GM19035 (cell line): ENCODE results near the gene ARHGAP18.
A peak's percentile ranks its signal among the peaks of the same experiment; 100 is the strongest.

ENCODE experiments used
- ATAC-seq: cut with Tn5 transposase; IDR thresholded peaks from one replicate; pipeline ENCODE4 v1.9.1; 2021; ENCODE audit not compliant: unreplicated experiment

The ARHGAP18 gene

GRCh38 chr6:129709769-129710449, at the start of gene ARHGAP18:
ARHGAP18 (minus strand) TSS chr6:129710177; CDS start chr6:129710136, 41 bp downstream.
- ATAC-seq: peak; percentile 98

GRCh38 chr6:129755787-129756186, 45.8 kb upstream of the ARHGAP18 start:
- ATAC-seq: no peak

- no peak for ATAC-seq
Measured at GRCh38 chr6:129754750-129755149, 44.8 kb upstream of the ARHGAP18 start.

- no peak for ATAC-seq
Measured at GRCh38 chr6:129753422-129753821, 43.4 kb upstream of the ARHGAP18 start.

- ATAC-seq: no peak
Measured at GRCh38 chr6:129751384-129751783, 41.4 kb upstream of the ARHGAP18 start.

GRCh38 chr6:129750360-129750759, 40.4 kb upstream of the ARHGAP18 start:
- no peak for ATAC-seq

- ATAC-seq: peak; percentile 33
Measured at GRCh38 chr6:129749749-129750120, 39.8 kb upstream of the ARHGAP18 start.

GRCh38 chr6:129748901-129749748, 39.1 kb upstream of the ARHGAP18 start:
- ATAC-seq: no peak

- peak; percentile 93 for ATAC-seq
Measured at GRCh38 chr6:129748212-129748900, 38.4 kb upstream of the ARHGAP18 start.

GRCh38 chr6:129747588-129748112, 37.7 kb upstream of the ARHGAP18 start:
- no peak for ATAC-seq

- ATAC-seq: no peak
Measured at GRCh38 chr6:129744880-129745237, 34.9 kb upstream of the ARHGAP18 start.

GRCh38 chr6:129744201-129744879, 34.4 kb upstream of the ARHGAP18 start:
- ATAC-seq: no peak

GRCh38 chr6:129740013-129740412, 30.0 kb upstream of the ARHGAP18 start:
- ATAC-seq: no peak

GRCh38 chr6:129736105-129736504, 26.1 kb upstream of the ARHGAP18 start:
- ATAC-seq: no peak

- ATAC-seq: no peak
Measured at GRCh38 chr6:129733290-129733689, 23.3 kb upstream of the ARHGAP18 start.

GRCh38 chr6:129732542-129732941, 22.6 kb upstream of the ARHGAP18 start:
- no peak for ATAC-seq

- ATAC-seq: no peak
Measured at GRCh38 chr6:129732034-129732433, 22.1 kb upstream of the ARHGAP18 start.

- no peak for ATAC-seq
Measured at GRCh38 chr6:129731428-129731827, 21.5 kb upstream of the ARHGAP18 start.

- peak; percentile 64 for ATAC-seq
Measured at GRCh38 chr6:129730477-129731165, 20.6 kb upstream of the ARHGAP18 start.

GRCh38 chr6:129726650-129727049, 16.7 kb upstream of the ARHGAP18 start:
- ATAC-seq: no peak
